SK-N-SH (cell line): ENCODE results near the gene RNASE9.

Source experiments
- CHD2 ChIP-seq: fragments of 150-350 bp; IDR thresholded peaks from 2 replicates; pipeline ENCODE4 v1.6.1; 2018; ENCODE audit warnings: low read length; ENCODE audit not compliant: partially characterized antibody
- CTCF ChIP-seq: fragments of 200-600 bp; sonication (generic); IDR thresholded peaks from 2 replicates; pipeline ENCODE4 v1.6.1; 2017; ENCODE audit warnings: antibody characterized with exemption, mild to moderate bottlenecking, moderate library complexity
- EP300 ChIP-seq, 2 experiments: IDR thresholded peaks; 2 replicates each; pipeline versions ENCODE4 v1.4.0 to v1.6.1; 2012; ENCODE audit warnings: borderline replicate concordance in 1 of 2, low read depth in 1 of 2, low read length in 1 of 2
- EZH2phosphoT487 ChIP-seq: fragments of 200-600 bp; sonication (generic); IDR thresholded peaks from 2 replicates; pipeline ENCODE4 v1.6.1; 2017; ENCODE audit warnings: low read depth, mixed run types, mild to moderate bottlenecking, antibody characterized with exemption, moderate library complexity, borderline replicate concordance
- GABPA ChIP-seq: IDR thresholded peaks from 2 replicates; pipeline ENCODE4 v1.4.0; 2012; ENCODE audit warnings: low read depth, mild to moderate bottlenecking
- IRF3 ChIP-seq: fragments of 150-350 bp; IDR thresholded peaks from 2 replicates; pipeline ENCODE4 v1.6.1; 2016; ENCODE audit warnings: mild to moderate bottlenecking, low read depth, low read length
- MEF2A ChIP-seq: IDR thresholded peaks from 2 replicates; pipeline ENCODE4 v1.4.0; 2012; ENCODE audit warnings: low read depth, borderline replicate concordance
- NFIC ChIP-seq: IDR thresholded peaks from 2 replicates; pipeline ENCODE4 v1.4.0; 2012; ENCODE audit warnings: borderline replicate concordance
- NRF1 ChIP-seq: IDR thresholded peaks from 2 replicates; pipeline ENCODE4 v1.6.1; 2012; ENCODE audit warnings: low read depth, mild to moderate bottlenecking, low read length
- POLR2AphosphoS5 ChIP-seq: IDR thresholded peaks from 2 replicates; pipeline ENCODE4 v1.6.1; 2012; ENCODE audit warnings: low read depth, low read length
- REST ChIP-seq: IDR thresholded peaks from 2 replicates; pipeline ENCODE4 v1.6.1; 2012; ENCODE audit warnings: mild to moderate bottlenecking, low read depth, low read length, moderate library complexity
- TAF1 ChIP-seq: IDR thresholded peaks from 2 replicates; pipeline ENCODE4 v1.6.1; 2012; ENCODE audit warnings: low read depth, mild to moderate bottlenecking, low read length, moderate library complexity, borderline replicate concordance
- TCF12 ChIP-seq: IDR thresholded peaks from 2 replicates; pipeline ENCODE4 v1.4.0; 2012
- USF2 ChIP-seq: fragments of 150-350 bp; IDR thresholded peaks from 2 replicates; pipeline ENCODE4 v1.6.1; 2017; ENCODE audit warnings: antibody characterized with exemption, low read length, low read depth, borderline replicate concordance

- TF ChIP-seq TAF1: no peak
- TF ChIP-seq POLR2AphosphoS5: no peak
- TF ChIP-seq CTCF: no peak
- no peak for TF ChIP-seq GABPA
- no peak for TF ChIP-seq EP300 (IDR thresholded peaks at IDR 0.05; ENCODE audit: borderline replicate concordance in 1 of 2, low read depth in 1 of 2, low read length in 1 of 2)
- TF ChIP-seq REST: no peak
- TF ChIP-seq EZH2phosphoT487: no peak
- no peak for TF ChIP-seq MEF2A
- TF ChIP-seq USF2: no peak
- no peak for TF ChIP-seq TCF12
- no peak for TF ChIP-seq NRF1
- TF ChIP-seq IRF3: no peak
- no peak for TF ChIP-seq CHD2
- no peak for TF ChIP-seq NFIC
Measured at GRCh38 chr14:20548414-20549158, 12.3 kb downstream of the RNASE9 start.
